GM23248 (cell line): ENCODE results near the gene URGCP. TPM values are rescaled to one million over a fixed set of nuclear protein-coding genes. Genes with fewer than 3 reads are reported as not detected.
A peak's percentile ranks its signal among the peaks of the same experiment; 100 is the strongest.

ENCODE experiments used
- DNase-seq: peaks from one replicate; pipeline ENCODE4 v3.0.0-alpha.2; 2015
- H2AFZ ChIP-seq: fragments of 200-600 bp; sonication (generic); 2 replicates; pipeline ENCODE4 v1.6.1; 2016; ENCODE audit warnings: antibody characterized with exemption
- H3F3A ChIP-seq: fragments of 200-600 bp; sonication (generic); 2 replicates; pipeline ENCODE4 v1.6.1; 2016; ENCODE audit warnings: mild to moderate bottlenecking, antibody characterized with exemption, mixed run types; ENCODE audit not compliant: insufficient read depth
- H3K27ac ChIP-seq: fragments of 200-600 bp; sonication (generic); 2 replicates; pipeline ENCODE4 v1.5.1; 2016; ENCODE audit warnings: mild to moderate bottlenecking
- H3K27me3 ChIP-seq: fragments of 200-600 bp; sonication (generic); replicated peaks from 2 replicates; pipeline ENCODE4 v1.6.1; 2016; ENCODE audit warnings: mild to moderate bottlenecking; ENCODE audit not compliant: insufficient read depth
- H3K36me3 ChIP-seq: fragments of 200-600 bp; sonication (generic); 2 replicates; pipeline ENCODE4 v1.6.1; 2016; ENCODE audit warnings: low read depth, mild to moderate bottlenecking
- H3K4me1 ChIP-seq: fragments of 200-600 bp; sonication (generic); 2 replicates; pipeline ENCODE4 v1.6.1; 2016; ENCODE audit warnings: mild to moderate bottlenecking; ENCODE audit not compliant: insufficient read depth
- H3K4me2 ChIP-seq: fragments of 200-600 bp; sonication (generic); one replicate; pipeline ENCODE4 v1.6.1; 2016; ENCODE audit warnings: mild to moderate bottlenecking; ENCODE audit not compliant: unreplicated experiment
- H3K4me3 ChIP-seq: fragments of 200-600 bp; sonication (generic); 2 replicates; pipeline ENCODE4 v1.5.1; 2016; ENCODE audit warnings: mild to moderate bottlenecking
- H3K79me2 ChIP-seq: fragments of 200-600 bp; sonication (generic); 2 replicates; pipeline ENCODE4 v1.6.1; 2016; ENCODE audit warnings: mild to moderate bottlenecking; ENCODE audit not compliant: insufficient read depth
- H3K9ac ChIP-seq: fragments of 200-600 bp; sonication (generic); 2 replicates; pipeline ENCODE4 v1.6.1; 2016; ENCODE audit warnings: mild to moderate bottlenecking
- H3K9me2 ChIP-seq: fragments of 200-600 bp; sonication (generic); 2 replicates; pipeline ENCODE4 v1.6.1; 2016; ENCODE audit warnings: mixed run types, mild to moderate bottlenecking, moderate library complexity; ENCODE audit not compliant: insufficient read depth
- H3K9me3 ChIP-seq: fragments of 200-600 bp; sonication (generic); one replicate; pipeline ENCODE4 v1.6.1; 2017; ENCODE audit warnings: low read depth
- H4K20me1 ChIP-seq: fragments of 200-600 bp; sonication (generic); 2 replicates; pipeline ENCODE4 v1.6.0; 2016; ENCODE audit not compliant: insufficient read depth
- EZH2 ChIP-seq: fragments of 200-600 bp; sonication (generic); IDR thresholded peaks from 2 replicates; pipeline ENCODE4 v1.6.1; 2018; ENCODE audit warnings: antibody characterized with exemption, mild to moderate bottlenecking; ENCODE audit not compliant: insufficient read depth, poor library complexity, severe bottlenecking
- EZH2phosphoT487 ChIP-seq: fragments of 200-600 bp; sonication (generic); IDR thresholded peaks from 2 replicates; pipeline ENCODE4 v1.6.1; 2018; ENCODE audit warnings: antibody characterized with exemption, moderate library complexity, mild to moderate bottlenecking, low read depth; ENCODE audit not compliant: insufficient read depth
- WGBS, 2 experiments: methylation state at CpG; one replicate each; pipeline ENCODE4 v1.1.6; 2015 to 2017; ENCODE audit warnings: low lambda C conversion rate in 2 of 2, low coverage in 1 of 2; ENCODE audit errors: missing lambda C conversion rate in 2 of 2; 5-methylcytosine and 5-hydroxymethylcytosine counted together
- in situ Hi-C: fragments of 300-500 bp; cut with MboI; formaldehyde crosslinking; loops from 2 replicates; pipeline ENCODE4 v1.15.0; 2020
- polyA plus RNA-seq: library from polyadenylated mRNA; unstranded; fragments of >200 nt; fragmentation: Nextera tagmentation; extraction: Ambion mirVana; gene quantifications from 2 replicates; pipeline ENCODE4 v1.2.1, GENCODE V29; 2016
- total RNA-seq: library from RNA; depleted of rRNA; stranded (reverse); fragments of >200 nt; shearing (Covaris generic); gene quantifications from 2 replicates; pipeline ENCODE4 v1.2.3, GENCODE V29; 2014

Gene URGCP
- total and polyA plus RNA-seq, 2 experiments from 2014 or later: 26.5 to 29.6 TPM

GRCh38 chr7:43864126-43864525 lies 42.3 kb downstream of the URGCP start:
- Histone ChIP-seq H3K27ac (no peak overlapping the region), H3K27me3 (no peaks in the 10 kb centered on the region), H3F3A (0 out of 2 replicates have a peak, but pooled peaks cover 4% of the 10 kb centered on the region), H3K36me3 (no peaks in the 10 kb centered on the region; the same call in none of the 2 replicates), H3K4me1 (peaks cover 9% of the 10 kb centered on the region), H3K4me2 (no peak overlapping the region), H2AFZ (no peak overlapping the region), H3K9me2 (no peaks in the 10 kb centered on the region), H3K9me3 (no peaks in the 10 kb centered on the region), H3K79me2 (peaks cover 15% of the 10 kb centered on the region), H3K4me3 (no peak overlapping the region), H3K9ac (no peak overlapping the region), H4K20me1 (no peaks in the 10 kb centered on the region)
- 78 to 80% methylated on average over 8 of the region's 8 CpGs for WGBS, 2 experiments
- no peak for TF ChIP-seq EZH2phosphoT487
- in situ Hi-C loops: no loop called here
- no peak for DNase-seq

DNA sequence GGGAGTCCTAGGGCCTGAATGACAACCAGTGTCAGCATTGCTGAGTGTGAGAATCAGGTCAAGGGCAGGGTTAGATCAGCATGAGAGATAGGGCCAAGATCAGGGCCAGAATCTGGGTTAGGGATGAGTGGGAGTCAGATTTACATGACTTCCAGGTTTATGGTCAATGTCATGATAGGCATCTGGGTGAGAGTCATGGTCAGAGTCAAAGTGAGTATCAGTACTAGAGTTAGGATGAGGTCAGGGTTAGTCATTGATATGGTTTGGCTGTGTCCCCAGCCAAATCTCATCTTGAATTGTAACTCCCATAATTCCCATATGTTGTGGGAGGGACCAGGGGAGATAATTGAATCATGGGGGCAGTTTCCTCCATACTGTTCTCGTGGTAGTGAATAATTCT lies 49.4 kb downstream of the URGCP start:
- Histone ChIP-seq H3K27ac (no peak overlapping the region), H3K9ac (no peak overlapping the region), H3K9me2 (no peaks in the 10 kb centered on the region; the same call in 1 of the 2 replicates), H2AFZ (no peak overlapping the region), H4K20me1 (no peaks in the 10 kb centered on the region), H3K27me3 (no peaks in the 10 kb centered on the region), H3K79me2 (no peaks in the 10 kb centered on the region), H3K4me1 (no peaks in the 10 kb centered on the region), H3K36me3 (no peaks in the 10 kb centered on the region), H3K4me2 (no peak overlapping the region), H3K4me3 (no peak overlapping the region), H3K9me3 (no peaks in the 10 kb centered on the region), H3F3A (no peaks in the 10 kb centered on the region)
- in situ Hi-C loops: no loop called here
- no peak for TF ChIP-seq EZH2
- TF ChIP-seq EZH2phosphoT487: no peak
- DNase-seq: peak; percentile 39
- WGBS, 2 experiments: 63 to 73% methylated on average over 1 of the region's 1 CpG

DNA sequence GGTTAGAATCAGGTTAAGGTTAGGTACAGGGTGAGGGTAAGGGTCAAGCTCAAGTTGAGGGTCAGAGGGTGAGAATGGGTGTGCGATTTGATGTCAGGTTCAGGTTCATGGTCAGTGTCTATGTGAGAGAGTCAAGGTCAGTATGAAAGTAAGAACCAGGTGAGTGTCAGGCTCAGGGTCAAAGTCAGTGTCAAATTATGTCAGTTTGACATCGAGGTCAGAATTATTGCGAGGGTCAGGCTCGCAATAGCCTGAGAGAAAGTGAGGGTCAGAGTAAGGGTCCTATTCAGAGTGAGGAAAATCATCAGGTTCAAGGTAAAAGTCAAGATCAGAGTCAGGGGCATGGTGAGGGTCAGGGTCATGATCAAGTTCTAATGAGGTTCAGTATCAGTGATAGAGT lies 50.1 kb downstream of the URGCP start:
- H3F3A ChIP-seq: no peaks in the 10 kb centered on the region
- H3K36me3 ChIP-seq: no peaks in the 10 kb centered on the region
- DNase-seq: no peak
- in situ Hi-C loops: no loop called here
- H3K27ac ChIP-seq: no peak overlapping the region
- H4K20me1 ChIP-seq: no peaks in the 10 kb centered on the region
- no peaks in the 10 kb centered on the region for H3K79me2 ChIP-seq
- H3K27me3 ChIP-seq: no peaks in the 10 kb centered on the region
- H3K9me2 ChIP-seq: no peaks in the 10 kb centered on the region; the same call in 1 of the 2 replicates
- H3K9ac ChIP-seq: no peak overlapping the region
- TF ChIP-seq EZH2 (no peak), EZH2phosphoT487 (no peak)
- H3K4me3 ChIP-seq: no peak overlapping the region
- no peaks in the 10 kb centered on the region for H3K9me3 ChIP-seq
- 94% methylated on average over 4 of the region's 4 CpGs for WGBS, 2 experiments
- H3K4me2 ChIP-seq: no peak overlapping the region
- H2AFZ ChIP-seq: no peak overlapping the region
- no peaks in the 10 kb centered on the region for H3K4me1 ChIP-seq

DNA sequence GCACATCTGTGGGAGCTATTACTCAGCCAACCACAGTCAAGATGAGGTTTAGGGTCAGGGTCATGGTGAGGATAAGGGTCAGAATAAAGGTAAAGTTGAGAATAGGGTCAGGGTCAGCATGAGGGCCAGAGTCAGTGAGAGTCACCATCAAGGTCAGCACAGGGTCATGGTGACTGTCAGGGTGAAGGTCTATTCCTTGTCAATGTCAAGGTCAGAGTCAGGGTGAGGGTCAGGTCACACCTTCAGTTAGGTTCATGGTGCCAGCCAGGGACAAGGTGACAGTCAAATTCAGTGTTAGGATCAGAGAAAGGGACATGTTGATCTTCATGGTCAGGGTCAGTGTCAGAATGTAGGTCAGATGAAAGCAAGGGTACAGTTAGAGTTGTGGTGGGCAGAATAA lies 51.2 kb downstream of the URGCP start:
- Histone ChIP-seq H3F3A (no peaks in the 10 kb centered on the region), H4K20me1 (no peaks in the 10 kb centered on the region), H3K27me3 (no peaks in the 10 kb centered on the region), H3K4me1 (no peaks in the 10 kb centered on the region), H3K9me3 (no peaks in the 10 kb centered on the region), H3K4me3 (no peak overlapping the region), H3K27ac (no peak overlapping the region), H2AFZ (no peak overlapping the region), H3K36me3 (no peaks in the 10 kb centered on the region), H3K9me2 (no peaks in the 10 kb centered on the region; the same call in 1 of the 2 replicates), H3K79me2 (no peaks in the 10 kb centered on the region), H3K4me2 (no peak overlapping the region), H3K9ac (no peak overlapping the region)
- in situ Hi-C loops: no loop called here
- TF ChIP-seq EZH2 (no peak), EZH2phosphoT487 (no peak)
- no peak for DNase-seq

DNA sequence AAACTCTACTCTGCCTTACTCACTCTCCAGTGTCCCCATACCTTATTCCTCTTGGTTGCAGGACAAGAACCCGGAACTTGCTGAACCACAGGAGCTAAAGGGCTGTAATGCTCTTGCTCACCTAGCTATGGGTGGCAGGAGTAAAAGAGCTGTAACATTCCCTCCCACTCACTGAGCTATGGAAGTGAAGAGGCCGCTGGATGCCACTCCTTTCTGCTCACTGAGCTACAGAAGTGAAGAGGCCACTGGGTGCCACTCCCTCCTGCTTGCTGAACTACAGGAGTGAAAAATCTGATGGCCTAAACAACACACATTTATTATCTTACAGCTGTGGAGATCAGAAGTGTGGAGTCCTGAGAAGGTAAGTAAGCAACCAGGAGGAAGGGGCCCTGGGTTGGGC lies 54.6 kb downstream of the URGCP start:
- no peaks in the 10 kb centered on the region for H3K9me3 ChIP-seq
- no peaks in the 10 kb centered on the region for H3F3A ChIP-seq
- H3K27me3 ChIP-seq: no peaks in the 10 kb centered on the region
- H3K27ac ChIP-seq: no peak overlapping the region
- H3K4me2 ChIP-seq: no peak overlapping the region
- H3K9ac ChIP-seq: no peak overlapping the region
- in situ Hi-C loops: no loop called here
- no peak for DNase-seq
- no peak for TF ChIP-seq EZH2phosphoT487
- no peak for TF ChIP-seq EZH2
- H2AFZ ChIP-seq: no peak overlapping the region
- WGBS, 2 experiments: 63 to 68% methylated on average over 2 of the region's 2 CpGs
- H4K20me1 ChIP-seq: no peaks in the 10 kb centered on the region
- H3K4me1 ChIP-seq: no peaks in the 10 kb centered on the region
- no peak overlapping the region for H3K4me3 ChIP-seq
- H3K9me2 ChIP-seq: no peaks in the 10 kb centered on the region
- H3K36me3 ChIP-seq: no peaks in the 10 kb centered on the region
- no peaks in the 10 kb centered on the region for H3K79me2 ChIP-seq
